ENCODE results near the gene CYB561.

Gene CYB561

GRCh38 chr17:63491413-63491812 is 45.3 kb upstream of the CYB561 start:
- DNase-seq (ENCODE audit: low spot score), result no peak
- in situ Hi-C loops (cut with MboI; ENCODE audit: low sequenced_read_pairs, unreplicated experiment), result no loop called here

GRCh38 chr17:63490858-63491400 is 44.8 kb upstream of the CYB561 start:
- no peak for TF ChIP-seq CTCF (IDR thresholded peaks at IDR 0.05; ENCODE audit: borderline replicate concordance, control extremely low read depth, extremely low read depth, insufficient read depth, missing control alignments)
- in situ Hi-C loops (cut with MboI; ENCODE audit: low sequenced_read_pairs, unreplicated experiment), result no loop called here
- no peak for DNase-seq (ENCODE audit: low spot score)

More at GRCh38 chr17:63491413-63491812, 45.3 kb upstream of the CYB561 start:
- no peak for TF ChIP-seq CTCF (IDR thresholded peaks at IDR 0.05; ENCODE audit: borderline replicate concordance, control extremely low read depth, extremely low read depth, insufficient read depth, missing control alignments)

GRCh38 chr17:63490329-63490728 is 44.2 kb upstream of the CYB561 start:
- no peak for TF ChIP-seq CTCF (IDR thresholded peaks at IDR 0.05; ENCODE audit: borderline replicate concordance, control extremely low read depth, extremely low read depth, insufficient read depth, missing control alignments)
- DNase-seq (ENCODE audit: low spot score), result no peak
- in situ Hi-C loops (cut with MboI; ENCODE audit: low sequenced_read_pairs, unreplicated experiment), result no loop called here

GRCh38 chr17:63489291-63489690 is 43.2 kb upstream of the CYB561 start:
- in situ Hi-C loops (cut with MboI; ENCODE audit: low sequenced_read_pairs, unreplicated experiment), result no loop called here
- no peak for DNase-seq (ENCODE audit: low spot score)
- no peak for TF ChIP-seq CTCF (IDR thresholded peaks at IDR 0.05; ENCODE audit: borderline replicate concordance, control extremely low read depth, extremely low read depth, insufficient read depth, missing control alignments)

GRCh38 chr17:63488851-63489250 is 42.7 kb upstream of the CYB561 start:
- in situ Hi-C loops (cut with MboI; ENCODE audit: low sequenced_read_pairs, unreplicated experiment), result no loop called here
- no peak for DNase-seq (ENCODE audit: low spot score)
- TF ChIP-seq CTCF (IDR thresholded peaks at IDR 0.05; ENCODE audit: borderline replicate concordance, control extremely low read depth, extremely low read depth, insufficient read depth, missing control alignments), result no peak

- no peak for DNase-seq (ENCODE audit: low spot score)
- in situ Hi-C loops (cut with MboI; ENCODE audit: low sequenced_read_pairs, unreplicated experiment), result no loop called here
- no peak for TF ChIP-seq CTCF (IDR thresholded peaks at IDR 0.05; ENCODE audit: borderline replicate concordance, control extremely low read depth, extremely low read depth, insufficient read depth, missing control alignments)
Observed at GRCh38 chr17:63487014-63487339, 40.9 kb upstream of the CYB561 start.
